Neural progenitor cell (in vitro differentiated cells): ENCODE measurements around the gene CAMK2D. TPM values are rescaled to one million over a fixed set of nuclear protein-coding genes. Genes with fewer than 3 reads are reported as not detected.

ENCODE experiments used
- DNase-seq: peaks from one replicate; pipeline ENCODE4 v3.0.0-alpha.2; 2016; ENCODE audit warnings: low spot score
- H2AFZ ChIP-seq: fragments of 200-600 bp; sonication (generic); replicated peaks from 2 replicates; pipeline ENCODE4 v1.6.1; 2016; ENCODE audit warnings: antibody characterized with exemption
- H3F3A ChIP-seq: fragments of 200-600 bp; sonication (generic); 2 replicates; pipeline ENCODE4 v1.6.1; 2016; ENCODE audit warnings: antibody characterized with exemption, low read depth
- H3K27ac ChIP-seq: fragments of 200-600 bp; sonication (generic); 2 replicates; pipeline ENCODE4 v1.5.1; 2016; ENCODE audit warnings: mild to moderate bottlenecking
- H3K27me3 ChIP-seq: fragments of 200-600 bp; sonication (generic); 2 replicates; pipeline ENCODE4 v1.6.1; 2016; ENCODE audit warnings: mild to moderate bottlenecking, moderate library complexity
- H3K36me3 ChIP-seq: fragments of 200-600 bp; sonication (generic); 2 replicates; pipeline ENCODE4 v1.5.1; 2016
- H3K4me1 ChIP-seq: fragments of 200-600 bp; sonication (generic); 2 replicates; pipeline ENCODE4 v1.6.1; 2016; ENCODE audit warnings: mixed run types
- H3K4me2 ChIP-seq: fragments of 200-600 bp; sonication (generic); 2 replicates; pipeline ENCODE4 v1.6.1; 2016
- H3K4me3 ChIP-seq: fragments of 200-600 bp; sonication (generic); 2 replicates; pipeline ENCODE4 v1.5.1; 2016
- H3K79me2 ChIP-seq: fragments of 200-600 bp; sonication (generic); 2 replicates; pipeline ENCODE4 v1.6.1; 2016; ENCODE audit warnings: low read depth
- H3K9ac ChIP-seq: fragments of 200-600 bp; sonication (generic); 2 replicates; pipeline ENCODE4 v1.6.1; 2016
- H3K9me3 ChIP-seq: fragments of 200-600 bp; sonication (generic); 2 replicates; pipeline ENCODE4 v1.5.1; 2016; ENCODE audit warnings: low read depth
- H4K20me1 ChIP-seq: fragments of 200-600 bp; sonication (generic); 2 replicates; pipeline ENCODE4 v1.6.1; 2016; ENCODE audit warnings: low read depth
- H3K27ac Mint-ChIP-seq: 3 replicates; pipeline ENCODE4 v1.8.0; 2021; ENCODE audit warnings: mixed read lengths
- H3K27me3 Mint-ChIP-seq: 2 replicates; pipeline ENCODE4 v1.8.0; 2022; ENCODE audit warnings: low read depth, mild to moderate bottlenecking, inconsistent platforms, moderate library complexity, mixed read lengths; ENCODE audit not compliant: insufficient read depth
- H3K36me3 Mint-ChIP-seq: 3 replicates; pipeline ENCODE4 v1.8.0; 2021; ENCODE audit warnings: mixed read lengths
- H3K4me1 Mint-ChIP-seq: 3 replicates; pipeline ENCODE4 v1.8.0; 2021; ENCODE audit warnings: mixed read lengths
- H3K4me3 Mint-ChIP-seq: 3 replicates; pipeline ENCODE4 v1.8.0; 2021; ENCODE audit warnings: mild to moderate bottlenecking, moderate library complexity, mixed read lengths
- H3K9me3 Mint-ChIP-seq: 3 replicates; pipeline ENCODE4 v1.8.0; 2020; ENCODE audit warnings: mixed read lengths
- CTCF ChIP-seq: fragments of 200-600 bp; sonication (generic); IDR thresholded peaks from 2 replicates; pipeline ENCODE4 v1.5.1; 2017; ENCODE audit warnings: antibody characterized with exemption, mild to moderate bottlenecking
- EZH2 ChIP-seq: fragments of 200-600 bp; sonication (generic); IDR thresholded peaks from 2 replicates; pipeline ENCODE4 v1.6.1; 2017; ENCODE audit warnings: antibody characterized with exemption, mild to moderate bottlenecking, moderate library complexity
- EZH2phosphoT487 ChIP-seq: fragments of 200-600 bp; sonication (generic); IDR thresholded peaks from 2 replicates; pipeline ENCODE4 v1.6.1; 2017; ENCODE audit warnings: antibody characterized with exemption
- total RNA-seq: library from RNA; depleted of rRNA; stranded (reverse); fragments of >200 nt; gene quantifications from 2 replicates; pipeline ENCODE4 v1.2.3, GENCODE V29; 2015; ENCODE audit warnings: low replicate concordance

The CAMK2D gene
- total RNA-seq, 1 donor from 2014 or later = 33.2 TPM

- H3K27ac ChIP-seq = no peak overlapping the region
- no peaks in the 10 kb centered on the region for H4K20me1 ChIP-seq
- Mint-ChIP-seq H3K9me3 (no peaks in the 10 kb centered on the region), H3K27ac (no peak overlapping the region), H3K4me3 (no peak overlapping the region), H3K36me3 (peaks cover 9% of the 10 kb centered on the region), H3K27me3 (no peaks in the 10 kb centered on the region), H3K4me1 (peaks cover 12% of the 10 kb centered on the region)
- H3K79me2 ChIP-seq = no peaks in the 10 kb centered on the region
- DNase-seq = no peak
- peaks cover 9% of the 10 kb centered on the region for H3K4me1 ChIP-seq
- no peaks in the 10 kb centered on the region for H3F3A ChIP-seq
- H3K4me2 ChIP-seq = no peak overlapping the region
- no peaks in the 10 kb centered on the region for H3K36me3 ChIP-seq
- no peak overlapping the region for H3K9ac ChIP-seq
- TF ChIP-seq EZH2phosphoT487 (no peak), EZH2 (no peak), CTCF (no peak)
- H3K9me3 ChIP-seq = no peaks in the 10 kb centered on the region
- H2AFZ ChIP-seq = no peak overlapping the region
- H3K27me3 ChIP-seq = no peaks in the 10 kb centered on the region
- H3K4me3 ChIP-seq = no peak overlapping the region
These were observed 292.5 kb downstream of the CAMK2D start for GRCh38 chr4:113469023-113469390.

- Mint-ChIP-seq H3K36me3 (peaks cover 9% of the 10 kb centered on the region), H3K9me3 (no peaks in the 10 kb centered on the region), H3K27me3 (no peaks in the 10 kb centered on the region), H3K4me3 (no peak overlapping the region), H3K27ac (no peak overlapping the region), H3K4me1 (peaks cover 12% of the 10 kb centered on the region)
- Histone ChIP-seq H3K27ac (no peak overlapping the region), H3F3A (no peaks in the 10 kb centered on the region), H3K4me3 (no peak overlapping the region), H3K27me3 (no peaks in the 10 kb centered on the region), H3K79me2 (no peaks in the 10 kb centered on the region), H3K9ac (no peak overlapping the region), H3K36me3 (no peaks in the 10 kb centered on the region), H3K4me2 (no peak overlapping the region), H4K20me1 (no peaks in the 10 kb centered on the region), H2AFZ (no peak overlapping the region), H3K9me3 (no peaks in the 10 kb centered on the region), H3K4me1 (peaks cover 9% of the 10 kb centered on the region)
- DNase-seq = peak; percentile 62
- TF ChIP-seq EZH2 (no peak), CTCF (no peak), EZH2phosphoT487 (no peak)
These were observed 293.1 kb downstream of the CAMK2D start for GRCh38 chr4:113468165-113469022.

- Histone ChIP-seq H3K27ac (no peak overlapping the region), H3K36me3 (no peaks in the 10 kb centered on the region), H4K20me1 (no peaks in the 10 kb centered on the region), H2AFZ (no peak overlapping the region), H3K4me3 (no peak overlapping the region), H3K4me1 (peaks cover 9% of the 10 kb centered on the region), H3K27me3 (no peaks in the 10 kb centered on the region), H3K4me2 (no peak overlapping the region), H3F3A (no peaks in the 10 kb centered on the region), H3K9ac (no peak overlapping the region), H3K79me2 (no peaks in the 10 kb centered on the region), H3K9me3 (no peaks in the 10 kb centered on the region)
- no peak overlapping the region for H3K4me3 Mint-ChIP-seq
- DNase-seq = no peak
- H3K9me3 Mint-ChIP-seq = no peaks in the 10 kb centered on the region
- no peak for TF ChIP-seq CTCF
- TF ChIP-seq EZH2phosphoT487 = no peak
- TF ChIP-seq EZH2 = no peak
- no peak overlapping the region for H3K27ac Mint-ChIP-seq
- H3K4me1 Mint-ChIP-seq = peaks cover 12% of the 10 kb centered on the region
- H3K27me3 Mint-ChIP-seq = no peaks in the 10 kb centered on the region
- H3K36me3 Mint-ChIP-seq = peaks cover 9% of the 10 kb centered on the region
These were observed 294.0 kb downstream of the CAMK2D start for GRCh38 chr4:113467581-113467980.
